Neutrophil (primary cell): ENCODE results near the gene C2CD3.
"Not testable (repeated sequence)": the region's sequence is repeated elsewhere in the genome, so short reads cannot be mapped to it uniquely, and the experiment has no call there.

Source experiments
- H3K27ac ChIP-seq: fragments of 200-600 bp; sonication (generic); 2 replicates; pipeline ENCODE4 v1.5.1; 2016; ENCODE audit warnings: mild to moderate bottlenecking, moderate library complexity
- H3K27me3 ChIP-seq: fragments of 200-600 bp; sonication (generic); 2 replicates; pipeline ENCODE4 v1.6.0; 2016; ENCODE audit warnings: mild to moderate bottlenecking
- H3K36me3 ChIP-seq: fragments of 200-600 bp; sonication (generic); 2 replicates; pipeline ENCODE4 v1.5.1; 2017
- H3K4me1 ChIP-seq, 2 experiments: fragments of 200-600 bp in 1 of 2; sonication (generic) in 1 of 2; 1 replicate in 1 of 2; 2 replicates in 1 of 2; pipeline versions ENCODE4 v1.5.1 to v1.6.1; 2013 to 2016; ENCODE audit warnings: low read depth in 1 of 2, low read length in 1 of 2, mild to moderate bottlenecking in 1 of 2, moderate library complexity in 1 of 2; ENCODE audit not compliant: control insufficient read depth in 1 of 2, insufficient read depth in 1 of 2
- H3K4me3 ChIP-seq, 2 experiments: fragments of 200-600 bp in 1 of 2; sonication (generic) in 1 of 2; 1 replicate in 1 of 2; 2 replicates in 1 of 2; pipeline ENCODE4 v1.5.1; 2013 to 2016; ENCODE audit warnings: low read depth in 1 of 2, low read length in 1 of 2, mild to moderate bottlenecking in 1 of 2, moderate library complexity in 1 of 2
- H3K9me3 ChIP-seq: fragments of 200-600 bp; sonication (generic); 2 replicates; pipeline ENCODE4 v1.5.1; 2016
- CTCF ChIP-seq: fragments of 200-600 bp; sonication (generic); IDR thresholded peaks from 2 replicates; pipeline ENCODE4 v1.5.1; 2016; ENCODE audit warnings: antibody characterized with exemption

C2CD3 gene

DNA sequence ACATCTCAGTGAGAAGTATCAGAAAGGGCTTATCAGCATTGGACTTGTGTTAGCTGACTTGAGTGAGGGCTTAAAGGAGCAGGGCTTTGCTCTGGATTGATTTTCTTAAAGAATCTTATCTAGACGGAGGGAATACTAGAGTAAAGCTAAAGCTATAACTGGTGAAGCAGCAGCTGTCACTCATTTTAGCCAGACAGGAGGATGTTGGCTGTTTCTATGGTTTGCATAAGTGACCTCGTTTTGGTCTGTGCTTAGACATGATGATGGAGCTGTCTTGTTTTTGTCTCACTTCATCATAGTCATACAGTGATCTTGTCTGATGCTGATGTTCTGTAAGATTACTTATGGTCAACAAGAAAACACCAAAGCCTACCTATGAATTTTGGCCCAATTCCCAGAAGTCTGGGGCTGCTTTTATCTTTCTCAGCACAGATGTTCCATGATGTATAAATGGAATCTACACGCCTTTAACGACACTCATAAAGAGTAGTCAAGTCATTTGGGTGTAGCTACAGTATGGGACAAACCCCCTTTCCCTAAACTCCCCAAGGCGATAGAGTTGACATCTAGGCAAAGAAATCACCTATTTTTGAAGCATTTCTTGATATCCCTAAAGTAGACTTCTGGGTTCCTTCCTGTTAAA lies 84.4 kb downstream of the C2CD3 start:
- no peak overlapping the region for H3K4me3 ChIP-seq
- no peak for TF ChIP-seq CTCF
- H3K4me1 ChIP-seq, result no peaks in the 10 kb centered on the region
- no peaks in the 10 kb centered on the region for H3K27me3 ChIP-seq
- no peak overlapping the region for H3K27ac ChIP-seq
- H3K36me3 ChIP-seq, result peaks cover 77% of the 10 kb centered on the region
- no peaks in the 10 kb centered on the region for H3K9me3 ChIP-seq

GRCh38 chr11:74085542-74085892 lies 85.3 kb downstream of the C2CD3 start:
- Histone ChIP-seq H3K9me3 (no peaks in the 10 kb centered on the region), H3K27ac (no peak overlapping the region), H3K4me3 (no peak overlapping the region), H3K4me1 (no peaks in the 10 kb centered on the region), H3K27me3 (no peaks in the 10 kb centered on the region), H3K36me3 (peaks cover 69% of the 10 kb centered on the region)
- TF ChIP-seq CTCF, result no peak

GRCh38 chr11:74084796-74085541 lies 85.8 kb downstream of the C2CD3 start:
- Histone ChIP-seq H3K4me1 (no peaks in the 10 kb centered on the region), H3K9me3 (no peaks in the 10 kb centered on the region), H3K4me3 (no peak overlapping the region), H3K27me3 (no peaks in the 10 kb centered on the region), H3K36me3 (peaks cover 63% of the 10 kb centered on the region), H3K27ac (no peak overlapping the region)
- TF ChIP-seq CTCF, result no peak

DNA sequence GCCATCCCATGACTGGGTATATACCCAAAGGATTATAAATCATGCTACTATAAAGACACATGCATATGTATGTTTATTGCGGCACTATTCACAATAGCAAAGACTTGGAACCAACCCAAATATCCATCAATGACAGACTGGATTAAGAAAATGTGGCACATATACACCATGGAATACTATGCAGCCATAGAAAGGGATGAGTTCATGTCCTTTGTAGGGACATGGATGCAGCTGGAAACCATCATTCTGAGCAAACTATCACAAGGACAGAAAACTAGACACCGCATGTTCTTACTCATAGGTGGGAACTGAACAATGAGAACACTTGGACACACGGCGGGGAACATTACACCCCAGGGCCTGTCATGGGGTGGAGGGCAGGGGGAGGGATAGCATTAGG lies 86.9 kb downstream of the C2CD3 start:
- peaks cover 53% of the 10 kb centered on the region for H3K36me3 ChIP-seq
- H3K9me3 ChIP-seq, H3K4me3 ChIP-seq: not testable (repeated sequence)

DNA sequence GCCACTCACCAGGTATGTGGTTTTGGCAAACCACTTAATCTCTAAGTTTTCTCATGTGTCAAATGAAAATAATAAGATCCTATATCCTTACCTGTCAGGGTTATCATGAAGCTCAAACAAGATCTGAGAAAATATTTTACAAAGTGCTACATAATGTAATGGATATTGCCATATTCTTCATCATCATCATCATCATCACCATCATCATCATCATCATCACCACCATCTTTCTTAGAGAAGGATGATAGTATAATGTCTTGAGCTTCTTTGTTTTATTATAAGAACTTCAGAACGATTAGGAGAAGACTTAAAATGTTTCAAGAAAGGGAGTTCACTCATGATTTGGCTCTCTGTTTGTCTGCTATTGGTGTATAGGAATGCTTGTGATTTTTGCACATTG lies 89.4 kb downstream of the C2CD3 start:
- no peak for TF ChIP-seq CTCF
- Histone ChIP-seq H3K27me3 (no peaks in the 10 kb centered on the region), H3K4me1 (no peaks in the 10 kb centered on the region), H3K4me3 (no peak overlapping the region), H3K9me3 (no peaks in the 10 kb centered on the region), H3K36me3 (peaks cover 46% of the 10 kb centered on the region), H3K27ac (no peak overlapping the region)

More for the DNA sequence above, 86.9 kb downstream of the C2CD3 start:
- not testable (repeated sequence) for H3K27ac ChIP-seq, H3K27me3 ChIP-seq, H3K4me1 ChIP-seq

- no peaks in the 10 kb centered on the region for H3K4me1 ChIP-seq
- no peak overlapping the region for H3K4me3 ChIP-seq
- H3K27me3 ChIP-seq, result no peaks in the 10 kb centered on the region
- H3K9me3 ChIP-seq, result no peaks in the 10 kb centered on the region
- H3K27ac ChIP-seq, result no peak overlapping the region
- peaks cover 54% of the 10 kb centered on the region for H3K36me3 ChIP-seq
- TF ChIP-seq CTCF, result no peak
Observed at GRCh38 chr11:74077193-74077592, 93.6 kb downstream of the C2CD3 start.
